ENCODE data around the gene PPIL6.

PPIL6 gene

GRCh38 chr6:109351231-109352130 lies 88.9 kb downstream of the PPIL6 start:
- TF ChIP-seq NFIC (IDR thresholded peaks at IDR 0.05) (no peak), CEBPB (IDR thresholded peaks at IDR 0.05) (no peak), REST (IDR thresholded peaks at IDR 0.05; ENCODE audit: low read depth) (no peak), RAD21 (IDR thresholded peaks at IDR 0.05; ENCODE audit: low read depth) (no peak), YY1 (IDR thresholded peaks at IDR 0.05; ENCODE audit: low read depth) (no peak), MAX (IDR thresholded peaks at IDR 0.05) (no peak)

- TF ChIP-seq FOXM1 (IDR thresholded peaks at IDR 0.05; ENCODE audit: borderline replicate concordance, low read depth) = no peak
- TF ChIP-seq ZBTB7A (IDR thresholded peaks at IDR 0.05; ENCODE audit: low read depth) = no peak
- no peak for TF ChIP-seq USF1 (IDR thresholded peaks at IDR 0.05)
- TF ChIP-seq REST (IDR thresholded peaks at IDR 0.05; ENCODE audit: low read depth) = no peak
- TF ChIP-seq TCF12 (IDR thresholded peaks at IDR 0.05; ENCODE audit: low read depth) = no peak
- TF ChIP-seq CREB1 (IDR thresholded peaks at IDR 0.05; ENCODE audit: low read depth) = no peak
Observed at GRCh38 chr6:109349419-109349987, 90.9 kb downstream of the PPIL6 start.

GRCh38 chr6:109348226-109348625 lies 92.2 kb downstream of the PPIL6 start:
- TF ChIP-seq FOXM1 (IDR thresholded peaks at IDR 0.05; ENCODE audit: borderline replicate concordance, low read depth) = no peak

GRCh38 chr6:109347779-109348178 lies 92.6 kb downstream of the PPIL6 start:
- TF ChIP-seq TAF1 (IDR thresholded peaks at IDR 0.05; ENCODE audit: low read depth) (no peak), MAX (IDR thresholded peaks at IDR 0.05) (no peak), EGR1 (IDR thresholded peaks at IDR 0.05) (no peak), ZBTB7A (IDR thresholded peaks at IDR 0.05; ENCODE audit: low read depth) (no peak), NFIC (IDR thresholded peaks at IDR 0.05) (no peak), CEBPB (IDR thresholded peaks at IDR 0.05) (no peak), CREB1 (IDR thresholded peaks at IDR 0.05; ENCODE audit: low read depth) (no peak), EP300 (IDR thresholded peaks at IDR 0.05; ENCODE audit: borderline replicate concordance) (no peak), USF1 (IDR thresholded peaks at IDR 0.05) (no peak), RAD21 (IDR thresholded peaks at IDR 0.05; ENCODE audit: low read depth) (no peak), FOXM1 (IDR thresholded peaks at IDR 0.05; ENCODE audit: borderline replicate concordance, low read depth) (no peak)

GRCh38 chr6:109345986-109346385 lies 94.4 kb downstream of the PPIL6 start:
- TF ChIP-seq CREB1 (IDR thresholded peaks at IDR 0.05; ENCODE audit: low read depth) (no peak), CEBPB (IDR thresholded peaks at IDR 0.05) (no peak), REST (IDR thresholded peaks at IDR 0.05; ENCODE audit: low read depth) (no peak), TAF1 (IDR thresholded peaks at IDR 0.05; ENCODE audit: low read depth) (no peak), EGR1 (IDR thresholded peaks at IDR 0.05) (no peak), TEAD4 (IDR thresholded peaks at IDR 0.05) (no peak), MAX (IDR thresholded peaks at IDR 0.05) (no peak), USF1 (IDR thresholded peaks at IDR 0.05) (no peak), ZBTB7A (IDR thresholded peaks at IDR 0.05; ENCODE audit: low read depth) (no peak), EP300 (IDR thresholded peaks at IDR 0.05; ENCODE audit: borderline replicate concordance) (no peak), RAD21 (IDR thresholded peaks at IDR 0.05; ENCODE audit: low read depth) (no peak), FOXM1 (IDR thresholded peaks at IDR 0.05; ENCODE audit: borderline replicate concordance, low read depth) (no peak), YY1 (IDR thresholded peaks at IDR 0.05; ENCODE audit: low read depth) (no peak), TCF12 (IDR thresholded peaks at IDR 0.05; ENCODE audit: low read depth) (no peak), NFIC (IDR thresholded peaks at IDR 0.05) (no peak)

All from Ishikawa (cell line).